A673 (cell line): ENCODE measurements around the gene STS.

ENCODE experiments used
- CTCF ChIP-seq: fragments of 300-800, 200-600 bp; sonication (generic); conservative IDR thresholded peaks from 2 replicates; pipeline ENCODE4 v1.5.1; 2017; ENCODE audit warnings: low read depth, mild to moderate bottlenecking, antibody characterized with exemption, low read length, moderate library complexity, mixed read lengths
- EZH2 ChIP-seq: fragments of 200-600 bp; sonication (generic); IDR thresholded peaks from 2 replicates; pipeline ENCODE4 v1.6.1; 2017; ENCODE audit warnings: borderline replicate concordance, low read depth, mild to moderate bottlenecking, mixed read lengths, antibody characterized with exemption, low read length; ENCODE audit not compliant: poor library complexity, severe bottlenecking

- no peak for TF ChIP-seq CTCF
- TF ChIP-seq EZH2: no peak
These were observed 41.2 kb downstream of the STS start for GRCh38 chrX:7188672-7189071.
